Measurements from ENCODE around the gene FOXP1. TPM values are rescaled to one million over a fixed set of nuclear protein-coding genes. Genes with fewer than 3 reads are reported as not detected.

FOXP1 gene
- total and polyA plus RNA-seq, 4 donors, result 4.9 to 35.4 (median 32.0) TPM

- TF ChIP-seq, protein P1, sequence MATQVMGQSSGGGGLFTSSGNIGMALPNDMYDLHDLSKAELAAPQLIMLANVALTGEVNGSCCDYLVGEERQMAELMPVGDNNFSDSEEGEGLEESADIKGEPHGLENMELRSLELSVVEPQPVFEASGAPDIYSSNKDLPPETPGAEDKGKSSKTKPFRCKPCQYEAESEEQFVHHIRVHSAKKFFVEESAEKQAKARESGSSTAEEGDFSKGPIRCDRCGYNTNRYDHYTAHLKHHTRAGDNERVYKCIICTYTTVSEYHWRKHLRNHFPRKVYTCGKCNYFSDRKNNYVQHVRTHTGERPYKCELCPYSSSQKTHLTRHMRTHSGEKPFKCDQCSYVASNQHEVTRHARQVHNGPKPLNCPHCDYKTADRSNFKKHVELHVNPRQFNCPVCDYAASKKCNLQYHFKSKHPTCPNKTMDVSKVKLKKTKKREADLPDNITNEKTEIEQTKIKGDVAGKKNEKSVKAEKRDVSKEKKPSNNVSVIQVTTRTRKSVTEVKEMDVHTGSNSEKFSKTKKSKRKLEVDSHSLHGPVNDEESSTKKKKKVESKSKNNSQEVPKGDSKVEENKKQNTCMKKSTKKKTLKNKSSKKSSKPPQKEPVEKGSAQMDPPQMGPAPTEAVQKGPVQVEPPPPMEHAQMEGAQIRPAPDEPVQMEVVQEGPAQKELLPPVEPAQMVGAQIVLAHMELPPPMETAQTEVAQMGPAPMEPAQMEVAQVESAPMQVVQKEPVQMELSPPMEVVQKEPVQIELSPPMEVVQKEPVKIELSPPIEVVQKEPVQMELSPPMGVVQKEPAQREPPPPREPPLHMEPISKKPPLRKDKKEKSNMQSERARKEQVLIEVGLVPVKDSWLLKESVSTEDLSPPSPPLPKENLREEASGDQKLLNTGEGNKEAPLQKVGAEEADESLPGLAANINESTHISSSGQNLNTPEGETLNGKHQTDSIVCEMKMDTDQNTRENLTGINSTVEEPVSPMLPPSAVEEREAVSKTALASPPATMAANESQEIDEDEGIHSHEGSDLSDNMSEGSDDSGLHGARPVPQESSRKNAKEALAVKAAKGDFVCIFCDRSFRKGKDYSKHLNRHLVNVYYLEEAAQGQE (IDR thresholded peaks at IDR 0.05), result no peak
- no peak for TF ChIP-seq CTCF (IDR thresholded peaks at IDR 0.05; ENCODE audit: low read depth, low read length, missing input control)
- no peak for TF ChIP-seq HNF4A (conservative IDR thresholded peaks at IDR 0.05)
- TF ChIP-seq YY1 (IDR thresholded peaks at IDR 0.05), result no peak
Measured at GRCh38 chr3:71346061-71346460, 237.5 kb downstream of the FOXP1 start (continued).

GRCh38 chr3:71345429-71346040 is 238.0 kb downstream of the FOXP1 start:
- no peaks in the 10 kb centered on the region for H3K9me3 ChIP-seq (ENCODE audit: control insufficient read depth in 4 of 4, low read length in 3 of 4)
- TF ChIP-seq YY1 (IDR thresholded peaks at IDR 0.05) (no peak), FOXA2 (IDR thresholded peaks at IDR 0.05) (no peak), NR2F2 (IDR thresholded peaks at IDR 0.05) (no peak), ZBTB33 (IDR thresholded peaks at IDR 0.05) (no peak), SP1 (IDR thresholded peaks at IDR 0.05) (no peak), FOXA1 (IDR thresholded peaks at IDR 0.05) (no peak), ATF3 (IDR thresholded peaks at IDR 0.05) (no peak), EGR1 (IDR thresholded peaks at IDR 0.05; ENCODE audit: low read depth in 2 of 2) (no peak), RXRA (IDR thresholded peaks at IDR 0.05) (no peak), RAD21 (IDR thresholded peaks at IDR 0.05) (no peak), MAX (IDR thresholded peaks at IDR 0.05) (no peak)
- no peaks in the 10 kb centered on the region for H3K27me3 ChIP-seq (ENCODE audit: control insufficient read depth in 4 of 4, insufficient read depth in 4 of 4, low read length in 3 of 4)
- no peak for DNase-seq (ENCODE audit: low spot score)
- H3K4me3 ChIP-seq (ENCODE audit: low read depth in 1 of 3, low read length in 3 of 3), result no peak overlapping the region
- 70% methylated on average over 5 of the region's 5 CpGs for WGBS
- no peak overlapping the region for H3K9ac ChIP-seq (ENCODE audit: low read depth in 1 of 2, low read length in 2 of 2)
- H3K36me3 ChIP-seq (ENCODE audit: control insufficient read depth in 4 of 4, insufficient read depth in 3 of 4, low read depth in 1 of 4, low read length in 3 of 4), result peaks cover 0 to 3% (median 1%) of the 10 kb centered on the region in 4 donors
- H3K4me1 ChIP-seq (ENCODE audit: control insufficient read depth in 4 of 4, insufficient read depth in 4 of 4, low read length in 3 of 4), result no peaks in the 10 kb centered on the region
- no peak overlapping the region for H3K27ac ChIP-seq (ENCODE audit: low read depth in 1 of 2, low read length in 2 of 2)
